Stimulated activated CD8-positive, alpha-beta memory T cell treated with anti-CD3 and anti-CD28 coated beads, Interleukin-12 subunit alpha, Interleukin-12 subunit beta, amount 100 ng/mL, for 24 hours (primary cell): ENCODE results near the gene HP1BP3.

Experiments
- DNase-seq: peaks from one replicate; pipeline ENCODE4 v3.0.0-alpha.2; 2020; ENCODE audit errors: extremely low read depth

HP1BP3 gene

DNA sequence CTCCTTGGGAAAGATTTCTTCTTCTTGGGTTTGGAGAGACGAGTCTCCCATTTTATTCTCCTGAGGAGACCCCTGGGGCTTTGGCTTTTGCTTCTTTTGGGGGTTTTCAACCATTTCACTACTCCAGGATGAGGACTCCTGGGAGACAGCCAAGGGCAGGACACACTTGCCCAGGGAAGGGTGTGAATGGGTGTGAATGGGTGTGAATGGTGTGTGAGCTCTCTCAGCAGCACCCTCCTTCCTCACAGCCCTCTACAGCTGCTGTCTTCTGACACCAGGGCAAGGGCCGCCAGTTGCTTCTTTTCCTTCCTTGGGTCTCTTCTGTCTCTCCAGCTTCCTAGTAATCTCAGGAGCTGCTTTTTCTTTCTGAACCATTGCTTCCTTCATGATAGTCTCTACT is 93.5 kb downstream of the HP1BP3 start:
- no peak for DNase-seq
